H1 (cell line): ENCODE measurements around the gene TLR1. TPM values are rescaled to one million over a fixed set of nuclear protein-coding genes. Genes with fewer than 3 reads are reported as not detected.

Experiments used
- CHD2 ChIP-seq: IDR thresholded peaks from 2 replicates; pipeline ENCODE4 v1.6.1; 2012; ENCODE audit warnings: low read length, improper control_type of control experiment
- EGR1 ChIP-seq: IDR thresholded peaks from 2 replicates; pipeline ENCODE4 v1.6.1; 2011; ENCODE audit warnings: low read depth, low read length, borderline replicate concordance
- polyA plus RNA-seq, 7 experiments: library from polyadenylated mRNA; depleted of rRNA in 3 of 7; stranded (reverse) in 5 of 7; unstranded in 2 of 7; fragments of >200 nt in 5 of 7; fragments of 200-250 nt in 2 of 7; gene quantifications; 1 replicate in 5 of 7; 2 replicates in 1 of 7; 4 replicates in 1 of 7; pipeline versions ENCODE4 v1.2.1 to v1.2.3, GENCODE V29; 2011 to 2013; ENCODE audit warnings: missing spikeins in 2 of 7, mixed read lengths in 2 of 7
- total RNA-seq: library from RNA; stranded (reverse); fragmentation: NEBNext Ultra II Directional; extraction: Animal tissue kit (Norgen Biotek cat#: 25700); gene quantifications from 2 replicates; pipeline ENCODE4 v1.2.1, GENCODE V29; 2021

Gene TLR1
- total and polyA plus RNA-seq, 2 of the 8 experiments (the other 6 are each of a cell fraction or from before 2014, with no cell fraction given) = not detected

GRCh38 chr4:38752372-38752940, 52.1 kb downstream of the TLR1 start (continued):
- no peak for TF ChIP-seq EGR1
- TF ChIP-seq CHD2 = no peak
